GM12878 (cell line): ENCODE measurements around the gene MYOCOS. TPM values are rescaled to one million over a fixed set of nuclear protein-coding genes. Genes with fewer than 3 reads are reported as not detected.

Experiments used
- ATAC-seq: fragments of 200-7000 bp; cut with Tn5 transposase; 3 replicates; pipeline ENCODE4 v1.9.1; 2020; ENCODE audit warnings: mild to moderate bottlenecking, moderate library complexity
- BruUV-seq: library from RNA; stranded (reverse); fragments of 400-500 nt; replicated peaks from 2 replicates; lab custom pipeline; 2021; lab: Mats Ljungman, UMichigan
- CTCF ChIA-PET: fragments of 300-600 bp; sonication (Branson Sonifier 250); formaldehyde crosslinking; extraction: SDS; loops from one replicate; lab custom pipeline; 2021; ENCODE audit warnings: inconsistent platforms; lab: Yijun Ruan, JAX
- POLR2A ChIA-PET: fragments of 350-600 bp; formaldehyde crosslinking; extraction: SDS; loops from one replicate; lab custom pipeline; 2021; ENCODE audit warnings: inconsistent platforms; lab: Charles Lee
- RAD21 ChIA-PET: fragments of 300-600 bp; sonication (Branson Sonifier 250); formaldehyde crosslinking; loops from one replicate; lab custom pipeline; 2023; ENCODE audit warnings: antibody characterized with exemption; ENCODE audit not compliant: unreplicated experiment; lab: Charles Lee
- SMC1A ChIA-PET: fragments of 300-600 bp; sonication (Branson Sonifier 250); formaldehyde crosslinking; loops from one replicate; lab custom pipeline; 2023; ENCODE audit not compliant: unreplicated experiment, uncharacterized antibody; lab: Charles Lee
- DNase-seq: peaks from one replicate; pipeline ENCODE4 v3.0.0-alpha.2; 2011; ENCODE audit warnings: low read depth, low spot score
- FAIRE-seq: peaks from 3 replicates; lab custom pipeline; 2011; peaks lifted over from hg19 to GRCh38; lab: Jason Lieb, UNC
- H2AFZ ChIP-seq: 2 replicates; pipeline ENCODE4 v1.6.0; 2011; ENCODE audit warnings: low read depth, low read length, control low read depth; ENCODE audit not compliant: control insufficient read depth
- H3K27ac ChIP-seq: 2 replicates; pipeline ENCODE4 v1.5.1; 2011; ENCODE audit warnings: control low read depth; ENCODE audit not compliant: control insufficient read depth, insufficient read depth
- H3K27me3 ChIP-seq, 2 experiments: replicated peaks in 1 of 2; 2 replicates each; pipeline versions ENCODE4 v1.6.0 to v1.6.1; 2011; ENCODE audit warnings: low read length in 1 of 2; ENCODE audit not compliant: control insufficient read depth in 2 of 2, insufficient read depth in 2 of 2
- H3K36me3 ChIP-seq, 2 experiments: 2 replicates each; pipeline ENCODE4 v1.5.1; 2011; ENCODE audit warnings: low read length in 1 of 2; ENCODE audit not compliant: control insufficient read depth in 2 of 2, insufficient read depth in 2 of 2
- H3K4me1 ChIP-seq: 2 replicates; pipeline ENCODE4 v1.6.1; 2011; ENCODE audit warnings: mild to moderate bottlenecking, low read length, moderate library complexity, mixed read lengths; ENCODE audit not compliant: control insufficient read depth, insufficient read depth
- H3K4me2 ChIP-seq: 2 replicates; pipeline ENCODE4 v1.6.0; 2011; ENCODE audit warnings: control low read depth; ENCODE audit not compliant: control insufficient read depth, insufficient read depth
- H3K4me3 ChIP-seq: fragments of 200-600 bp; sonication (generic); 2 replicates; pipeline ENCODE4 v1.5.1; 2016
- H3K79me2 ChIP-seq: 2 replicates; pipeline ENCODE4 v1.6.0; 2011; ENCODE audit warnings: low read length; ENCODE audit not compliant: control insufficient read depth, insufficient read depth
- H3K9ac ChIP-seq: 2 replicates; pipeline ENCODE4 v1.8.0; 2011; ENCODE audit warnings: low read length, control low read depth, mixed read lengths; ENCODE audit not compliant: control insufficient read depth, insufficient read depth
- H3K9me3 ChIP-seq: replicated peaks from 3 replicates; pipeline ENCODE4 v1.5.1; 2011; ENCODE audit warnings: mild to moderate bottlenecking, low read length; ENCODE audit not compliant: control insufficient read depth, insufficient read depth
- H4K20me1 ChIP-seq: 2 replicates; pipeline ENCODE4 v1.6.0; 2011; ENCODE audit not compliant: control insufficient read depth, insufficient read depth
- ASH2L ChIP-seq: fragments of 300-600, 200-600 bp; sonication (generic); IDR thresholded peaks from 2 replicates; pipeline ENCODE4 v1.6.1; 2017; ENCODE audit warnings: low read depth, mild to moderate bottlenecking, borderline replicate concordance
- CHD2 ChIP-seq: IDR thresholded peaks from 2 replicates; pipeline ENCODE4 v1.6.1; 2011; ENCODE audit warnings: low read depth, low read length, improper control_type of control experiment, borderline replicate concordance
- CUX1 ChIP-seq: IDR thresholded peaks from 2 replicates; pipeline ENCODE4 v1.6.1; 2012; ENCODE audit warnings: improper control_type of control experiment, low read depth, low read length; ENCODE audit not compliant: insufficient replicate concordance
- NFXL1 ChIP-seq: fragments of 450-650 bp; IDR thresholded peaks from 2 replicates; pipeline ENCODE4 v1.6.1; 2017; ENCODE audit warnings: antibody characterized with exemption, mild to moderate bottlenecking, borderline replicate concordance
- SIN3A ChIP-seq: IDR thresholded peaks from 2 replicates; pipeline ENCODE4 v1.6.1; 2012; ENCODE audit warnings: low read depth, low read length, improper control_type of control experiment
- SMC3 ChIP-seq: IDR thresholded peaks from 2 replicates; pipeline ENCODE4 v1.6.1; 2011; ENCODE audit warnings: low read length, improper control_type of control experiment, borderline replicate concordance
- SUPT20H ChIP-seq: IDR thresholded peaks from 2 replicates; pipeline ENCODE4 v1.6.1; 2011; ENCODE audit warnings: low read depth, mild to moderate bottlenecking, low read length, moderate library complexity, borderline replicate concordance; ENCODE audit not compliant: control insufficient read depth
- TCF12 ChIP-seq: IDR thresholded peaks from 2 replicates; pipeline ENCODE4 v1.6.1; 2011; ENCODE audit warnings: low read depth, mild to moderate bottlenecking, low read length
- ZNF274 ChIP-seq: IDR thresholded peaks from one replicate; pipeline ENCODE4 v1.8.0; 2011; ENCODE audit not compliant: insufficient read length, insufficient read depth
- WGBS: methylation state at CpG from one replicate; pipeline ENCODE4 v1.1.6; 2016; ENCODE audit warnings: low lambda C conversion rate; ENCODE audit not compliant: insufficient replicate concordance, insufficient coverage; ENCODE audit errors: missing lambda C conversion rate; 5-methylcytosine and 5-hydroxymethylcytosine counted together
- in situ Hi-C: fragments of 300-500 bp; cut with MboI; formaldehyde crosslinking; loops from 9 replicates; pipeline ENCODE4 v1.14.3; 2018; ENCODE audit warnings: mixed read lengths
- intact Hi-C: fragments of 100-400 bp; cut with micrococcal nuclease; formaldehyde crosslinking; loops from one replicate; pipeline ENCODE4 v1.14.2; 2022; ENCODE audit not compliant: unreplicated experiment
- polyA plus RNA-seq, 11 experiments: library from polyadenylated mRNA; depleted of rRNA in 4 of 11; unstranded in 6 of 11; stranded (reverse) in 5 of 11; fragments of >200 nt; fragmentation: Nextera tagmentation in 4 of 11; fragmentation: Illumina TruSeq in 1 of 11; extraction: Ambion mirVana in 4 of 11; extraction: Trizol in 1 of 11; gene quantifications; 1 replicate in 1 of 11; 2 replicates in 10 of 11; pipeline versions ENCODE4 v1.2.1 to v1.2.3, GENCODE V29; 2011 to 2016; ENCODE audit warnings: inconsistent platforms in 2 of 11, missing spikeins in 2 of 11, low read depth in 1 of 11
- total RNA-seq, 4 experiments: library from RNA; depleted of rRNA in 3 of 4; stranded (reverse); fragments of >200 nt in 3 of 4; fragmentation: Illumina TruSeq in 1 of 4; extraction: Trizol in 1 of 4; gene quantifications; 2 replicates each; pipeline versions ENCODE4 v1.2.1 to v1.2.3, GENCODE V29; 2013 to 2021
- TF ChIP-seq, protein P1 (sequence below): fragments of 450-650 bp; IDR thresholded peaks from 2 replicates; pipeline ENCODE4 v1.6.1; 2017; ENCODE audit warnings: low read depth, mild to moderate bottlenecking, moderate library complexity
- TF ChIP-seq, protein P2 (sequence below): fragments of 450-650 bp; IDR thresholded peaks from 2 replicates; pipeline ENCODE4 v1.6.1; 2017; ENCODE audit warnings: mild to moderate bottlenecking

The MYOCOS gene
- total and polyA plus RNA-seq, 10 of the 15 experiments (the other 5 are each of a cell fraction or from before 2014, with no cell fraction given), result 0.12 to 0.24 (median 0.16) TPM; not detected in 4

GRCh38 chr1:171646249-171646560, 24.2 kb downstream of the MYOCOS start:
- intact Hi-C loops, result loop anchor here (5.0 to 10.0 kb wide), 2 partner anchors 39 to 139 kb away; partner anchors contain the start of gene METTL13
- 17% methylated on average over 1 of the region's 1 CpG for WGBS

More at GRCh38 chr1:171646249-171646560, 24.2 kb downstream of the MYOCOS start:
- ChIA-PET CTCF (interaction anchor here (0.9 to 7.5 kb wide), 20 partner anchors 10 to 339 kb away, joined by 3 to 85 read pairs (median 16); partner anchors contain the start of genes MYOC, MYOCOS, PRRC2C and VAMP4), SMC1A (interaction anchor here (0.6 to 4.8 kb wide), 17 partner anchors 10 to 340 kb away, joined by 3 to 49 read pairs (median 6); partner anchors contain the start of gene PRRC2C), RAD21 (interaction anchor here (1.0 to 3.8 kb wide), 6 partner anchors 10 to 161 kb away, joined by 3 to 22 read pairs (median 14); partner anchors contain the start of genes PRRC2C and VAMP4), POLR2A (interaction anchor here (0.5 to 1.3 kb wide), 3 partner anchors 21 to 338 kb away, joined by 3 read pairs; partner anchors contain the start of gene MYOCOS)
- BruUV-seq, result no TSS peak
- no peaks in the 10 kb centered on the region for H3K27me3 ChIP-seq
- no peaks in the 10 kb centered on the region for H3K36me3 ChIP-seq
- H3K4me3 ChIP-seq, result no peak overlapping the region
- no peak for DNase-seq
- in situ Hi-C loops, result no loop called here
- TF ChIP-seq, protein P1, sequence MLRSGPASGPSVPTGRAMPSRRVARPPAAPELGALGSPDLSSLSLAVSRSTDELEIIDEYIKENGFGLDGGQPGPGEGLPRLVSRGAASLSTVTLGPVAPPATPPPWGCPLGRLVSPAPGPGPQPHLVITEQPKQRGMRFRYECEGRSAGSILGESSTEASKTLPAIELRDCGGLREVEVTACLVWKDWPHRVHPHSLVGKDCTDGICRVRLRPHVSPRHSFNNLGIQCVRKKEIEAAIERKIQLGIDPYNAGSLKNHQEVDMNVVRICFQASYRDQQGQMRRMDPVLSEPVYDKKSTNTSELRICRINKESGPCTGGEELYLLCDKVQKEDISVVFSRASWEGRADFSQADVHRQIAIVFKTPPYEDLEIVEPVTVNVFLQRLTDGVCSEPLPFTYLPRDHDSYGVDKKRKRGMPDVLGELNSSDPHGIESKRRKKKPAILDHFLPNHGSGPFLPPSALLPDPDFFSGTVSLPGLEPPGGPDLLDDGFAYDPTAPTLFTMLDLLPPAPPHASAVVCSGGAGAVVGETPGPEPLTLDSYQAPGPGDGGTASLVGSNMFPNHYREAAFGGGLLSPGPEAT, result no peak
- no peak for TF ChIP-seq CUX1
- no peak for TF ChIP-seq SIN3A
- TF ChIP-seq SUPT20H, result no peak
- TF ChIP-seq SMC3, result no peak
- no peak for TF ChIP-seq ASH2L
- TF ChIP-seq NFXL1, result no peak
- TF ChIP-seq CHD2, result no peak
- TF ChIP-seq, protein P2, sequence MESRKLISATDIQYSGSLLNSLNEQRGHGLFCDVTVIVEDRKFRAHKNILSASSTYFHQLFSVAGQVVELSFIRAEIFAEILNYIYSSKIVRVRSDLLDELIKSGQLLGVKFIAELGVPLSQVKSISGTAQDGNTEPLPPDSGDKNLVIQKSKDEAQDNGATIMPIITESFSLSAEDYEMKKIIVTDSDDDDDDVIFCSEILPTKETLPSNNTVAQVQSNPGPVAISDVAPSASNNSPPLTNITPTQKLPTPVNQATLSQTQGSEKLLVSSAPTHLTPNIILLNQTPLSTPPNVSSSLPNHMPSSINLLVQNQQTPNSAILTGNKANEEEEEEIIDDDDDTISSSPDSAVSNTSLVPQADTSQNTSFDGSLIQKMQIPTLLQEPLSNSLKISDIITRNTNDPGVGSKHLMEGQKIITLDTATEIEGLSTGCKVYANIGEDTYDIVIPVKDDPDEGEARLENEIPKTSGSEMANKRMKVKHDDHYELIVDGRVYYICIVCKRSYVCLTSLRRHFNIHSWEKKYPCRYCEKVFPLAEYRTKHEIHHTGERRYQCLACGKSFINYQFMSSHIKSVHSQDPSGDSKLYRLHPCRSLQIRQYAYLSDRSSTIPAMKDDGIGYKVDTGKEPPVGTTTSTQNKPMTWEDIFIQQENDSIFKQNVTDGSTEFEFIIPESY, result no peak
- no peak for TF ChIP-seq TCF12
- TF ChIP-seq ZNF274, result no peak
- no peaks in the 10 kb centered on the region for H3K9me3 ChIP-seq
- H3K9ac ChIP-seq, result no peak overlapping the region
- H3K4me2 ChIP-seq, result no peak overlapping the region
- H4K20me1 ChIP-seq, result no peaks in the 10 kb centered on the region; the same call in 1 of the 2 replicates
- no peaks in the 10 kb centered on the region for H3K4me1 ChIP-seq
- no peaks in the 10 kb centered on the region for H3K79me2 ChIP-seq
- no peak overlapping the region for H2AFZ ChIP-seq
- no peak overlapping the region for H3K27ac ChIP-seq
- ATAC-seq, result no peak
- FAIRE-seq, result no peak
